ENCODE measurements around the gene RAG1. TPM values are rescaled to one million over a fixed set of nuclear protein-coding genes. Genes with fewer than 3 reads are reported as not detected.

The RAG1 gene
- polyA plus RNA-seq, 1 of the 3 experiments (the other 2 are of a cell fraction): 0.08 TPM

DNA sequence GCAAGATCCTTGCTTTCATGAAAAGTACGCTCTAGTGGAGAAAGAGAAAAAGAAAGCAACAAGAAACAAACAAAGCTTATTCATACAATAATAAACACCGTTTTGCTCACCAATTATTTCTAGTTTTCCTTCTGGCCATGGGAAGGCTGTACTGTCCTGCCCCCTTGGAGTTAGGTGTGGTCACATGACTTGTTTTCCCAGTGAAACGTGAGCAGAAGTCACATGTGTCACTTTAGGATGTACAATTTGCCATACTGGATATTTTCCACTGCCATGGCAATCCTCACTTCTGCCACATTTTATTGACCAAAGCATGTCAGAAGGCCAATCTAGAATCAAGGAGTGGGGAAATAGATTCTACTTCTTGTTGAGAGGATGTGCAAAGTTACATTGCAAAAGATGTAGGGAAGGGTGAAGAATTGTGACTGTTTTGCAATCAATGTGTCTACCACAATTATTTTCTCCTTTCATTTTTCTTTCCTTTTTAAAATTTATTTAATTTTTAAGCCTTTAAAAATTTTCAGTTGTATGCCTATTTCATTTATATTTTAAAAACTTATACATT, 33.4 kb upstream of the RAG1 start:
- H3F3A ChIP-seq (replicated peaks; ENCODE audit: insufficient read depth): no peaks in the 10 kb centered on the region
- no peaks in the 10 kb centered on the region for H3K9me2 ChIP-seq
- ChIA-PET POLR2A (no interaction called here), CTCF (interaction anchor here (0.7 to 3.0 kb wide), 5 partner anchors 11 to 214 kb away, joined by 3 to 18 read pairs (median 4); partner anchors contain the start of gene TRAF6)
- H3K9me3 ChIP-seq: no peaks in the 10 kb centered on the region
- H3K27me3 ChIP-seq (ENCODE audit: insufficient read depth): no peaks in the 10 kb centered on the region
- H3K36me3 ChIP-seq (replicated peaks in 1 of 2; ENCODE audit: control insufficient read depth in 1 of 2, insufficient read depth in 2 of 2, low read length in 1 of 2): no peaks in the 10 kb centered on the region
- H2AFZ ChIP-seq (ENCODE audit: low read depth): no peak overlapping the region
- TF ChIP-seq TAF1 (IDR thresholded peaks at IDR 0.05; ENCODE audit: borderline replicate concordance, low read depth, low read length) (no peak), ELF1 (IDR thresholded peaks at IDR 0.05) (no peak), EP300 (IDR thresholded peaks at IDR 0.05; ENCODE audit: borderline replicate concordance in 1 of 2, low read depth in 1 of 2, low read length in 1 of 2) (no peak), GABPA (IDR thresholded peaks at IDR 0.05; ENCODE audit: low read depth) (no peak), FOXM1 (IDR thresholded peaks at IDR 0.05; ENCODE audit: low read depth) (no peak), SIN3A (IDR thresholded peaks at IDR 0.05; ENCODE audit: borderline replicate concordance, low read depth, low read length) (no peak), TCF12 (IDR thresholded peaks at IDR 0.05) (no peak), FOXJ3 (CRISPR knock-in tag; IDR thresholded peaks at IDR 0.05) (no peak), ZBTB33 (IDR thresholded peaks at IDR 0.05; ENCODE audit: borderline replicate concordance, low read depth) (no peak)
- H4K20me1 ChIP-seq (ENCODE audit: insufficient read depth): no peaks in the 10 kb centered on the region
- peak overlapping the region in 1 of 2 experiments; percentile 91; a peak in 2 of 4 replicates for H3K27ac ChIP-seq (ENCODE audit: low read depth in 2 of 2, low read length in 1 of 2)
- no peak overlapping the region for H3K4me2 ChIP-seq
- H3K9ac ChIP-seq: no peak overlapping the region
- peaks cover 0 to 15% of the 10 kb centered on the region in 2 experiments; a peak in 2 of 4 replicates for H3K4me1 ChIP-seq (ENCODE audit: control insufficient read depth in 1 of 2, insufficient read depth in 2 of 2, low read depth in 1 of 2, low read length in 1 of 2)
- no peaks in the 10 kb centered on the region for H3K79me2 ChIP-seq (ENCODE audit: insufficient read depth)
- no peak for DNase-seq
- WGBS (ENCODE audit: low lambda C conversion rate): 69% methylated on average over 3 of the region's 3 CpGs
- no peak overlapping the region for H3K4me3 ChIP-seq (ENCODE audit: low read depth in 2 of 2, low read length in 1 of 2)

DNA sequence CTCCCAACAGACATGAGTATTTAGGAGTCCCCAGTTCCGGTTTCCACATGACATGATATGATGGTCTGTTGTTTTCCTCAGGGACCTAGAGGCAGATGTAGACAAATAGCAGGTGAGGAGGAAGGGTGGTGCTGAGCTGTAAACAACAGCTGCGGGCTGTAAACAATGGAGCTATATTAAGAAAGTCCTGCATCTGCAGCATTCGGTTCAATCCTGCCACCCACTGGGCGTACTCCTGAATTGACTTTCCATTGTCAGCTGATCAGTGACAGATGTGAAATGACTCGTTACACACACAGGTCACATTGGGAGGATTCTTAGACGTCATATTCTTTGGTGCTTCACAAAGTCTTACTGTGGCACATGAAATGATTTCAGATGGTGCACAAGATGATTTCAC, 26.8 kb upstream of the RAG1 start:
- H3K9ac ChIP-seq: no peak overlapping the region
- H3K79me2 ChIP-seq (ENCODE audit: insufficient read depth): no peaks in the 10 kb centered on the region
- ChIA-PET POLR2A (interaction anchor here (0.9 kb wide), 1 partner anchor 33 kb away, joined by 3 read pairs; no protein-coding TSS in a partner anchor), CTCF (interaction anchor here (0.6 to 1.3 kb wide), 8 partner anchors 24 to 82 kb away, joined by 3 to 7 read pairs (median 4); no protein-coding TSS in a partner anchor)
- DNase-seq: peak; percentile 37
- peaks cover 0 to 8% of the 10 kb centered on the region in 2 experiments; a peak in 2 of 4 replicates for H3K4me1 ChIP-seq (ENCODE audit: control insufficient read depth in 1 of 2, insufficient read depth in 2 of 2, low read depth in 1 of 2, low read length in 1 of 2)
- no peaks in the 10 kb centered on the region for H3F3A ChIP-seq (replicated peaks; ENCODE audit: insufficient read depth)
- no peak overlapping the region for H3K4me3 ChIP-seq (ENCODE audit: low read depth in 2 of 2, low read length in 1 of 2)
- H3K36me3 ChIP-seq (replicated peaks in 1 of 2; ENCODE audit: control insufficient read depth in 1 of 2, insufficient read depth in 2 of 2, low read length in 1 of 2): no peaks in the 10 kb centered on the region
- H3K9me3 ChIP-seq: no peaks in the 10 kb centered on the region
- no peaks in the 10 kb centered on the region for H3K9me2 ChIP-seq
- no peak overlapping the region for H3K27ac ChIP-seq (ENCODE audit: low read depth in 2 of 2, low read length in 1 of 2)
- WGBS (ENCODE audit: low lambda C conversion rate): 57% methylated on average over 6 of the region's 6 CpGs
- no peak overlapping the region for H3K4me2 ChIP-seq
- no peak overlapping the region for H2AFZ ChIP-seq (ENCODE audit: low read depth)
- H4K20me1 ChIP-seq (ENCODE audit: insufficient read depth): no peaks in the 10 kb centered on the region
- H3K27me3 ChIP-seq (ENCODE audit: insufficient read depth): no peaks in the 10 kb centered on the region; the same call in none of the 2 replicates
- TF ChIP-seq SMC3 (IDR thresholded peaks at IDR 0.05; ENCODE audit: low read depth, low read length): peak; percentile 26; the same call in 1 of the 2 replicates
- no peak for TF ChIP-seq RFX5 (IDR thresholded peaks at IDR 0.05; ENCODE audit: low read length)
- no peak for TF ChIP-seq EZH2phosphoT487 (IDR thresholded peaks at IDR 0.05; ENCODE audit: borderline replicate concordance, low read depth)
- TF ChIP-seq RCOR1 (IDR thresholded peaks at IDR 0.05; ENCODE audit: low read length): no peak
- TF ChIP-seq, protein P1, sequence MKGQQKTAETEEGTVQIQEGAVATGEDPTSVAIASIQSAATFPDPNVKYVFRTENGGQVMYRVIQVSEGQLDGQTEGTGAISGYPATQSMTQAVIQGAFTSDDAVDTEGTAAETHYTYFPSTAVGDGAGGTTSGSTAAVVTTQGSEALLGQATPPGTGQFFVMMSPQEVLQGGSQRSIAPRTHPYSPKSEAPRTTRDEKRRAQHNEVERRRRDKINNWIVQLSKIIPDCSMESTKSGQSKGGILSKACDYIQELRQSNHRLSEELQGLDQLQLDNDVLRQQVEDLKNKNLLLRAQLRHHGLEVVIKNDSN (IDR thresholded peaks at IDR 0.05; ENCODE audit: borderline replicate concordance, low read depth): peak; percentile 21; the same call in 1 of the 2 replicates
- TF ChIP-seq POLR2AphosphoS5 (IDR thresholded peaks at IDR 0.05; ENCODE audit: low read depth, low read length): no peak
- no peak for TF ChIP-seq EP300 (IDR thresholded peaks at IDR 0.05; ENCODE audit: borderline replicate concordance in 1 of 2, low read depth in 1 of 2, low read length in 1 of 2)
- TF ChIP-seq MXI1 (IDR thresholded peaks at IDR 0.05; ENCODE audit: low read depth, low read length): no peak
- no peak for TF ChIP-seq GATA2 (CRISPR knock-in tag; IDR thresholded peaks at IDR 0.05)
- TF ChIP-seq, protein P2, sequence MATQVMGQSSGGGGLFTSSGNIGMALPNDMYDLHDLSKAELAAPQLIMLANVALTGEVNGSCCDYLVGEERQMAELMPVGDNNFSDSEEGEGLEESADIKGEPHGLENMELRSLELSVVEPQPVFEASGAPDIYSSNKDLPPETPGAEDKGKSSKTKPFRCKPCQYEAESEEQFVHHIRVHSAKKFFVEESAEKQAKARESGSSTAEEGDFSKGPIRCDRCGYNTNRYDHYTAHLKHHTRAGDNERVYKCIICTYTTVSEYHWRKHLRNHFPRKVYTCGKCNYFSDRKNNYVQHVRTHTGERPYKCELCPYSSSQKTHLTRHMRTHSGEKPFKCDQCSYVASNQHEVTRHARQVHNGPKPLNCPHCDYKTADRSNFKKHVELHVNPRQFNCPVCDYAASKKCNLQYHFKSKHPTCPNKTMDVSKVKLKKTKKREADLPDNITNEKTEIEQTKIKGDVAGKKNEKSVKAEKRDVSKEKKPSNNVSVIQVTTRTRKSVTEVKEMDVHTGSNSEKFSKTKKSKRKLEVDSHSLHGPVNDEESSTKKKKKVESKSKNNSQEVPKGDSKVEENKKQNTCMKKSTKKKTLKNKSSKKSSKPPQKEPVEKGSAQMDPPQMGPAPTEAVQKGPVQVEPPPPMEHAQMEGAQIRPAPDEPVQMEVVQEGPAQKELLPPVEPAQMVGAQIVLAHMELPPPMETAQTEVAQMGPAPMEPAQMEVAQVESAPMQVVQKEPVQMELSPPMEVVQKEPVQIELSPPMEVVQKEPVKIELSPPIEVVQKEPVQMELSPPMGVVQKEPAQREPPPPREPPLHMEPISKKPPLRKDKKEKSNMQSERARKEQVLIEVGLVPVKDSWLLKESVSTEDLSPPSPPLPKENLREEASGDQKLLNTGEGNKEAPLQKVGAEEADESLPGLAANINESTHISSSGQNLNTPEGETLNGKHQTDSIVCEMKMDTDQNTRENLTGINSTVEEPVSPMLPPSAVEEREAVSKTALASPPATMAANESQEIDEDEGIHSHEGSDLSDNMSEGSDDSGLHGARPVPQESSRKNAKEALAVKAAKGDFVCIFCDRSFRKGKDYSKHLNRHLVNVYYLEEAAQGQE (IDR thresholded peaks at IDR 0.05; ENCODE audit: low read depth, low read length): no peak
- TF ChIP-seq, protein P3, sequence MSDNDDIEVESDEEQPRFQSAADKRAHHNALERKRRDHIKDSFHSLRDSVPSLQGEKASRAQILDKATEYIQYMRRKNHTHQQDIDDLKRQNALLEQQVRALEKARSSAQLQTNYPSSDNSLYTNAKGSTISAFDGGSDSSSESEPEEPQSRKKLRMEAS (IDR thresholded peaks at IDR 0.05; ENCODE audit: low read depth): no peak
- TF ChIP-seq, protein P4, sequence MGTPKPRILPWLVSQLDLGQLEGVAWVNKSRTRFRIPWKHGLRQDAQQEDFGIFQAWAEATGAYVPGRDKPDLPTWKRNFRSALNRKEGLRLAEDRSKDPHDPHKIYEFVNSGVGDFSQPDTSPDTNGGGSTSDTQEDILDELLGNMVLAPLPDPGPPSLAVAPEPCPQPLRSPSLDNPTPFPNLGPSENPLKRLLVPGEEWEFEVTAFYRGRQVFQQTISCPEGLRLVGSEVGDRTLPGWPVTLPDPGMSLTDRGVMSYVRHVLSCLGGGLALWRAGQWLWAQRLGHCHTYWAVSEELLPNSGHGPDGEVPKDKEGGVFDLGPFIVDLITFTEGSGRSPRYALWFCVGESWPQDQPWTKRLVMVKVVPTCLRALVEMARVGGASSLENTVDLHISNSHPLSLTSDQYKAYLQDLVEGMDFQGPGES (IDR thresholded peaks at IDR 0.05; ENCODE audit: low read depth, low read length): no peak

Measured in SK-N-SH (cell line).